GM21360 (cell line): ENCODE results near the gene CRIP1.

Source experiments
- ATAC-seq: cut with Tn5 transposase; IDR thresholded peaks from one replicate; pipeline ENCODE4 v1.9.1; 2021; ENCODE audit warnings: mild to moderate bottlenecking, moderate library complexity; ENCODE audit not compliant: unreplicated experiment

CRIP1 gene

DNA sequence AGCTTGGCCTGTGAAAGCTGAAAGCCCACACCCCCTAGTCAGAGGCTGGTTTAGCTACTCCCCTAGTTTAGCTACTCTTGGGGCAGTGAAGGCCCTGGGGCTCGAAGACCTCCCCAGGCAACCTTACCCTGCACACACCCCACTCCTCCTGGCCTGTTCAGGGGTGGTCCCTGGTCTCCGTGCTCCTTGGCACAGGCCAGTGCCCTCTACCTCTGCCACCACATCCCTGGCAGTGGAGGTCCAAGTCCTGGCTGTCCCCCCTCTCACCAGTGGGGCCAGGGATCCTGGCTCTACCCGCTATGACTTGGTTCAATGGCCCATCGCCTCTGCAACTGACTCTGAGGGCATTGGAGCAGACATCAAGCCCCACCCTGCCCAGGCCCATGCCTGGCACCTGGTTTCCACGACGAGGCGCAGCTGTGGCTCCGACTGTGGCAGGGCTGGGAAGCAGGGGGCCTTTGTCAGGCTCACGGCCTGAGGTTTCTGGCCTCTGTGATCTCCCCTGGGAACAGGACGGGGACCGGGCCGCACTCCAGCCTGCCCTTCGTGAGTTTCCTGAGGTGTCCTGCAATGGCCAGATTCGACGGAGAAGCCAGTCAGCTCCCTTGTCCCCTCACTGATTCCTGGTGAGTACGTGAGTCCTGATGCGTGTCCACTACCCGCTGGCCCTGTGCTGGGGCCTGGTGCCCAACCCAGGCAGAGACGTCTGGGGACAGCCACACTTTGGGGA is 45.4 kb downstream of the CRIP1 start:
- ATAC-seq, result no peak

DNA sequence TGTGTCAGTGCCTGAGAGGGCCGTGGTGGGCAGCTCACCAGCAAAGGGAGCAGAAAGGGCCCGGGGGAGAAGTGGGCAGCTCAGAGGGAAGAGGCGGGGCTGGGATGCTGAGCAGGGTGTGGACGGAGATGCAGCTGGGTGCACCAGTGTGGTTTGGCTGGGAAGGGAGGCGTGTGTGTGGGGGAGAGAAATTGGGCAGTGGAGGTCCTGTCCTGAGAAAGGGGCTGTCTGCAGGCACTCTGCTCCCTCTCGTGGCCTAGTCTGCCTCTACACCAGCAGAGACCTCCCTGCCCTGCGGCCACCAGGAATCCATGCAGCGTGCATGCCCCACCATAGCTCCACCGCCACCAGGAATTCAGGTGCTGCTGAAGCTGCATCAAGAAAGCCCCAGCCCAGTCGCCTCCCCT is 46.1 kb downstream of the CRIP1 start:
- no peak for ATAC-seq

DNA sequence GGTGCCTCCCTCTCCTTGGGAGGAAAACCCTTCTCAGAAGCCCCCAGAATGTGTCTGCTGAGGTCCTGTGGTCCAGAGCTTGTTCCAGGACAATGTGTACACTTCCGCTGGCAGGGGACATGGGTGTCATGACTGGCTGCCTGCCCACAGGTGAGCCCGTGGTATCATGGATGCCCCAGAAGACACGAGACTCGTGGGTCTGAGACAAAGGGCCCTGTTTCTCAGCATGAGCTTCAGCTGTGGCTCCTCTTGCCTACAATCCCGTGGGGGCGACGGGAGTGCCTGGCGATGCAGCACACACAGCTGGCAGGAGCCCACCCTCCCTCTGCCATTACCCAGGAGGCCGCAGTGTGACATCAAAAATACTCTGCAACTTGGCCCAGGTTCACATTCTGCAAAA is 46.7 kb downstream of the CRIP1 start:
- no peak for ATAC-seq

DNA sequence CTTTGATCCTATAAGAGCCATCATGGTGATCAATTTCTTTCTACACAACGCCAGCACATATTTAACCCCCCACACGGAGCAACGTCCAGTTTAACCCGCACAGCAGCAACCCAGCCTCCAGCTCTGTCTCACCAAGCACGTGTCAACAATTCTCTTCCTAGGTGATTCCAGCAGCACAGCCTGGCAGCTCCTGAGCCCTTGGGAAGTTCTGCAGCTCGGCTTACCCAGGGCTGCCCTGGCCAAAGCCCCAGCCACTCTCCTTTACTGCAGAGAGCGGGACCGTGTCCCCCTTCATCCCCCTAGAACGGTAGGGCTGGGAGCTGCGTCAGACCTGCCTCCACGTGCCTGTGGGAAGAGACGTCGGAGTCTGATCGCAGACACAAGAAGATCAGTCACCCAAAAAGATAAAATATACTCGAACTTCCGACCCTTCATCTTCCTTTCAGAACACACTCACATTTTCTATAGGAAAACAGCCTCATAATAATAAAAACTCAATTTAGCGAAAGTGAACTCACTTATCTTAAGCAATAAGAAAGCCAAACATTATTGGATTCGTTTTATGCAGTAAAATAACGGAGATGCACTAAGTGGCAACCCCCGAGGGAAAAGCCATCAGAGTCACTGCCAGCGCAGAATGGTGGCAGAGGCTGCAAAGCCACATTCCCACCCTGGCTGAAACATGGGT is 47.3 kb downstream of the CRIP1 start:
- no peak for ATAC-seq

DNA sequence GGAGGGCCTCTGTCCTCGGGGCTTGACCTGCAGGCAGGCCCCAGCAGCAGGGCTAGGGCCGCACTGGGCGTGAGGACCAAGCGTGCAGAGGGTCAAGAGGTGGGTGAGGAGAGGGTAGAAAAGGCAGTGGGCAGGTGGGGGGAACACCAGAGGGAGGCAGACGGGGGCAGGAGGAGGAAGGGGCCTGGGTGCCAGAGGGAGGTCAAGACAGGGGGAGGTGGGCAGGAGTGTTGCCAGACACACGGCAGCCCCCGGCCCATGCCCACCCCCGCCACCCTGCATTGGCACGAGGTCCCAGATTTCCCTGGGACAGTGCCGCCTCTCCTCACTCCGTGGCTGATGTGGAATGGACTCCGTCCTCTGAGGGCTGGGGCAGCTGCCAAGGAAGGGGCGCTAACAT is 47.9 kb downstream of the CRIP1 start:
- no peak for ATAC-seq

DNA sequence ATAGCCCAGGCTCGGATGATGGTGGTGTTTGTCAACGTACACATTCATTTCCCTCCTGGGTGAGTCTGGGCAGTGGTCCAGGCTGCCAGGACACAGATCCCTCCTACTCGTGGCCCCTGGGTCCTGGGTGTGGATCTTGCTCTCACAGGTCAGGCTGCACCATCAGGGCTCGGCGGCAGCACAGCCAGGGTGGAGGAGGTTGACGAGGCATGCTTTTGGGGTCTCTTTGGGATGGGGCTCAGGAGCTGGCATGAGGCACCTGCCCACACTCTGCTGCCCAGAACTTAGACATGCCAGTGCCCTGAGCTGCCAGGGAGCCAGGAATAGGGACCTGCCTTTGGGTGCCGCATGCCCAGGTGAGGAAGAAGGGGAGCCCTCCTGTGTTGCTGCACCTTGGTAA is 49.4 kb downstream of the CRIP1 start:
- ATAC-seq, result no peak

DNA sequence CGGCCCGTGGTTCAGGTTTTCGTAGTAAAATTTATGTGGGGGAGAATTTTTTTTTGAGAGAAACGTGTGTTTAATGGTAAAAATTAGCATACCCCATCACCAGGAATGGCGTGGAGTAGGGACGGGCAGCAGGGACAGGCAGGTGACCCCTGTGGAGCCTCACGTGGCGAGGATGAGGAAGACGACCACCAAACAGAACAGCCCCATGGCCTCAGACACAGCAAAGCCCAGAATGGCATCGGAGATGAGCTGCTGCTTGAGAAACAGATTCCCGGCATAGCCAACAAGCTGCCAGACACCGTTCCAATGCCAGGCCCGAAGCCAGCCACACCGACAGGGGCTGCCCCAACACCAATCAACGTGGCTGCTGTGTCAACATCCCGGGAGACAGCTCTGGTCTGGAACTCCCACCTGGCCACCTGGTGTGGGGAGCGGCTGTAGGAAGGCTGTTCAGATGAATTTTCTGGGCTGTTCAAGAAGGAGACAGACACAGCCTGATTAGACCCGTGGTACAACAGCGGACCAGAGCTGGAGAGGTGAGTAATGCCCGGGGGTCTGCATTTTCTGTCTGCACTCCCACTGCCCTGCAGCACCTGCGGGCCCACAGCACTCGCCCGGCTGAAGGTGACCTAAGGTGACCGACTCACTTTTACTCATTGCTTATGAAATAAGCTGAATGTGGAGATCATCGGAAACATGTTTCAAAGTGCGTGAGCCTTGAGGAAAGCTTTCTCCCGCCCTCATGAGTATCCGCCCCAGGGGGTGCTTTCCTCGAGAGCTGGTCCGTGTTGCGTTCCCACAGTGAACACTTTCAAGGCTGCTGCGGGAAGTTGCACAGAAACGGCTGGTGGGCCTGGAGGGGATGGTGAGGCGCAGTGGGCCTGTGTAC is 50.2 kb downstream of the CRIP1 start:
- ATAC-seq, result no peak

DNA sequence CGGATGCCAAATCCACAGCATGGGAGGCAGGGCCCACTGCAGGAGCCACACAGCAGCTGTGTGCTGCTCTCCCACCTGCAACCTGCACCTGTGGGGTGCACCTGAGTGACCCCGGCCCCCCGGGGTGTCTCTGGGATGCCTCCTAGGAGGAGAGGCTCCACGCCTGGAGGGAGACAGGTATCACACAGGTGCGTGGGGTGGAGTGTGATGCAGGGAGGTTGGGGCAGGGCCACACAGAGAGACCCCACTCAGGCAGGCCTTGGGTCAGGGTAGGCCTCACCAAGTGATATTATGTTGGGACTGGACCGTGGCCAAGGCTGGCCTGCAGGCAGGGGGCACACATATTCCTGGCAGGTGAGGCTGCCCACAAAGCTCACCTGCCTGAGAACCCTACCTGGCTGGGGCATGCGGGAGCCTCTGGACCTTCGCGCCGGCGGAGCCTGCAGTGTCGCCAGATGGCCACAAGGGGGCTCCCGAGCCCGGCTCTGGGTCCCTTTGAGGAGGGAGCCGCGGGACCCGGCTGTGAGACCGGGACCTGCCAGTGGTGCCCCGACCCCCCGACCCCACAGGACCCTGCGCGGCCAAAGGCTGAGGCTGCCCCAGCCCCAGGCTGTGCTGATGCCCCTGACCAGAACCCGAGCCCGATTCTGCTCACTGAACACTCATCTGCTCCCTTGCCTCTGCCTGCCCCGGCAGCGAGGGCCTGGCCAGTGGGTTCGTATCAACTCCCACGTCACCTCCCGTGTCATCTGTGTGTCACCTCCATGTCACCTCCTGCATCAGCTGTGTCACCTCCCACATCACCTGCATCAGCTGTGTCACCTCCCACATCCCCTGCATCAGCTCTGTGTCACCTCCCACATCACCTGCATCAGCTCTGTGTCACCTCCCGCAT is 51.1 kb downstream of the CRIP1 start:
- no peak for ATAC-seq
